Mammary epithelial cell (primary cell): ENCODE results near the gene VAT1L.

Source experiments
- CTCF ChIP-seq, 2 donors: IDR thresholded peaks in 1 of 2; conservative IDR thresholded peaks in 1 of 2; 2 replicates each; pipeline ENCODE4 v1.5.1; 2011 to 2012; ENCODE audit warnings: inconsistent platforms in 2 of 2, low read length in 2 of 2, mild to moderate bottlenecking in 2 of 2, control low read depth in 1 of 2, low read depth in 1 of 2; ENCODE audit not compliant: insufficient read depth in 1 of 2; ENCODE audit errors: extremely low read depth in 1 of 2
- EZH2 ChIP-seq: IDR thresholded peaks from 2 replicates; pipeline ENCODE4 v1.6.1; 2012; ENCODE audit warnings: low read length, inconsistent platforms, borderline replicate concordance

GRCh38 chr16:77895962-77896361 lies 107.6 kb downstream of the VAT1L start:
- TF ChIP-seq CTCF (conservative IDR thresholded peaks at IDR 0.05 in 1 of 2, IDR thresholded peaks at IDR 0.05 in 1 of 2; ENCODE audit: extremely low read depth in 1 of 2, insufficient read depth in 1 of 2, low read depth in 1 of 2, low read length in 2 of 2) (no peak), EZH2 (no peak)
